ENCODE results near the gene C9orf50. TPM values are rescaled to one million over a fixed set of nuclear protein-coding genes. Genes with fewer than 3 reads are reported as not detected.
"Not testable (repeated sequence)": the region's sequence is repeated elsewhere in the genome, so short reads cannot be mapped to it uniquely, and the experiment has no call there.

Gene C9orf50, protein sequence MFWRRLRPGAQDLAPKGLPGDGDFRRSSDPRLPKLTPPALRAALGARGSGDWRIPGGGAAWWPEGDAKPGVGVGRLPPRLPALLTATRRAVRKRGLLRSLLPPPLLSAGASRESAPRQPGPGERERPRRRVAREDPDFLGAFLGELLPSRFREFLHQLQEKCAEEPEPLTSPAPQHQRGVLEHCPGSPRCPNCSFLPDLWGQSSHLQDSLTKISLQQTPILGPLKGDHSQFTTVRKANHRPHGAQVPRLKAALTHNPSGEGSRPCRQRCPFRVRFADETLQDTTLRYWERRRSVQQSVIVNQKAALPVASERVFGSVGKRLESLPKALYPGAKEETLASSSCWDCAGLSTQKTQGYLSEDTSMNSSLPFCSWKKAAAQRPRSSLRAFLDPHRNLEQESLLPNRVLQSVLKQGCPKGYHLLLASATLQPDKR
- not detected for total RNA-seq

DNA sequence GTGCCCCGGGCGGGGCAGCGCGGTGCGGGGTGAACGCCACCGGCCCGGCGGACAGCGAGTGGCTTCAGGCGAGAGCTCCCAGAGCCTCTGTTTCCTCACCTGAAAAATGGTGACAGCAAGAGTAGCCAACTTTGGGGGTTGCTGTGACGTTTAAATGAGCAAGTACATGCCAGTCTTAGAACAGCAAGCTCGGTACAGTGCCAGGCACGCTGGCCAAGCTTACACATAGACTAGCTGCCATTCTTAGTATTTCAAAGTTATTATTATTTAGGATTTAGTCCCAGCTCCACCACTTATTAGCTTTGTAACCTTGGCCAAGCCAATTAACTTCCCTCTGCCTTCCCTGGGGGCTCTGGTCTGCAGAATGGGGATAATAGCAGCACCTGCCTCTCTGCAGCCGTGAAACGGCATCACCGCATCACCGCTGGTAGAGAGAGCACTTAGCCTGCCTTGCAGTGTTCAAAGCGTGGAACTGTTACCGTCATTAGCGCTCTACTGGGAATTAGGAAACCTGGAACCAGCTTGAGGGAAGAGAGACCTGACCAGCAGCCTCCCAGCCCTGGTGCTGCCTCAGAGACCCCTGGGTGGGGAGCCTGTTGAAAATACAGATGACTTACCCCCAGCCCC, at the start of gene C9orf50:
TSS of gene C9orf50 (minus strand) at position 433 of the 627 bp plus-strand sequence. CDS start 527 bp downstream, outside the sequence.
- H3K36me3 Mint-ChIP-seq (ENCODE audit: low read depth): peaks cover 6% of the 10 kb centered on the region
- peaks cover 9% of the 10 kb centered on the region for H3K4me1 Mint-ChIP-seq
- peaks cover 17% of the 10 kb centered on the region for H3K27me3 Mint-ChIP-seq
- no peak within 1 kb of the TSS for H3K4me3 Mint-ChIP-seq
- H3K27ac Mint-ChIP-seq: no peak within 1 kb of the TSS
- ATAC-seq (replicated peaks): no peak
- H3K9me3 Mint-ChIP-seq: no peaks in the 10 kb centered on the region

DNA sequence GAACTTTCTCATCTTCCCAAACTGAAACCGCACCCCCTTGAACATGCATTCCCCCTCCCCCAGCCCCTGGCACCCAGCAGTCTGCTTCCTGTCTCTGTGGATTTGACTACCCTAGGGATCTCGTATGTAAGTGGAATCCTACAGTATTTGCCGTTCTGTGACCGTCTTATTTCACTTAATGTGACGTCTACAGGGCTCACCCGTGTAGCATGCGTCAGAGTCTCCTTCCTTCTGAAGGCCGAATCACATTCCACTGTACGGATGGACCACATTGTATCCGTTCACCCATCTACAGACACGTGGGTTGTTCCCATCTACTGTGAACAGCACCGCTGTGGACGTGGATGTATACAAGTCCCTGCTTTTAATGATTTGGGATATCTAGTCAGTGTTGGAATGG, 49.0 kb upstream of the C9orf50 start:
- Mint-ChIP-seq H3K9me3 (no peaks in the 10 kb centered on the region), H3K36me3 (ENCODE audit: low read depth) (no peaks in the 10 kb centered on the region), H3K27ac (no peak overlapping the region), H3K4me3 (no peak overlapping the region), H3K27me3 (peaks cover 4% of the 10 kb centered on the region), H3K4me1 (no peaks in the 10 kb centered on the region)
- no peak for ATAC-seq (replicated peaks)

DNA sequence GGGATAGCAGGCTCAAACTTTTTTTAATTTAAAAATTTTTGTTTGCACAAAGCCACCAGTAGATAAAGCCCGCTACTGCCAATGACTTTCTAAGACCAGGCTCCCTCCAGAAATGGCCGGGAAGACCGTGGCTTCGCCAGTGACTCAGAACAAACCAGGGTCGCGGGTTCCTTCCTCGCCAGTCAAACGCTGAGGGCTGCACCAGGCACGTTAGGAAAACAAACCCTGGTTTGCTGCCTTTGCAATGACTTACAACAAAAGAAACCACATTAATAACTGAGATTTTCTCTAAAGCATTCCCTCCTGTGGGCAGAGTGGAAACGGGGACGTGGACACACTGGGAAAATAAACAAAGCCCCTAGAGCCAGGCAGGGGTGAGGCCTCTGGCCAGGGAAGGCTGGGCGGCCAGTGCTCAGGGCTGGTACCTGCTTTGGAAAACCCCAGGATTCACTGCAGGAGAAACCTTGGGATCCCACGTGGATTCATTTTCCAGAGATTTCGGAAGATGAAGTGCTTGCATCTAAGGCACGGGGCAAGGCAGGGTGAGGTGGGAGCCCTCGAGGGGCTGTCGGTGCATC, 48.3 kb upstream of the C9orf50 start:
- no peak overlapping the region for H3K27ac Mint-ChIP-seq
- no peaks in the 10 kb centered on the region for H3K4me1 Mint-ChIP-seq
- H3K36me3 Mint-ChIP-seq (ENCODE audit: low read depth): no peaks in the 10 kb centered on the region
- ATAC-seq (replicated peaks): no peak
- H3K9me3 Mint-ChIP-seq: no peaks in the 10 kb centered on the region
- H3K4me3 Mint-ChIP-seq: no peak overlapping the region
- H3K27me3 Mint-ChIP-seq: peaks cover 7% of the 10 kb centered on the region

DNA sequence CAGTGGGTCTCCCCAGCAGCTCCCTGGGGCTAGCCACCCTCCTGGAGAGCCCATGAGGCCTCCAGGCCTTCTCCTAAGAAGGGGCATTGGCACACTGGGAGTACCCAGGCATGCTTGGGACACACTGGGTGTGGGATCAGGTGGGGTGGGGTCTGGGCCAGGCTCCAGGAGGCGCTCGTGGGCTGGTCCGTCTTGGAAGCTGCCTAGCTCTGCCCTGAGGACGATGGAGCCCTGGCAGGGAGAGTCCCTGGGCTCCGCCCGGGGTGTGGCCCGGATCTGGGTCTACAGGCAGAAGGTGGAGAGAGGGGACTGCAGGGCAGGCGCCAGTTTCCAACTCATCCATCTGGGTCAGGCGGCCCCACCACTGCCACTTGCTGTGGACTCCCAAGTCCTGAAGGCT, 46.9 kb upstream of the C9orf50 start:
- H3K9me3 Mint-ChIP-seq: no peaks in the 10 kb centered on the region
- H3K27me3 Mint-ChIP-seq: peaks cover 7% of the 10 kb centered on the region
- no peaks in the 10 kb centered on the region for H3K4me1 Mint-ChIP-seq
- H3K4me3 Mint-ChIP-seq: no peak overlapping the region
- H3K36me3 Mint-ChIP-seq (ENCODE audit: low read depth): no peaks in the 10 kb centered on the region
- H3K27ac Mint-ChIP-seq: no peak overlapping the region
- ATAC-seq (replicated peaks): no peak

DNA sequence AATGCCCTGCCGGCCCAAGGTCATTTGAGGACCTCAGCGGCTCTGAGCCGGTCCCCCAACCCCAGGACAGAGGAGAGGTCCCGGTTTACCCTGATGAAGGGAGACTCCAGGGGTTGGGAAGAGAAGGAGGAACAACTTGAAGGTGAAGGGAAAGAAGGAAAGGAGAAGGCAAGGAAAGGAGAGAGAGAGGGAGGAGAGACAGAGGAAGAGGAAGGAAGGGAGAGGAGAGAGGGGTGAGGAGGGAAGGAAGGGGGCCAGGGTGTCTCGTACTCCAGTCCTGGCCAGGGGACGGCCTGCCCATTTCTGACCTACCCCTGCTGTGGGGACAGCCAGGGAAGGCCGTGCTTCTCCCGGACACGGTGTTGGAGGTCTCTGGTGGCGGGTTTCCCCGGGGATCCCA, 46.5 kb upstream of the C9orf50 start:
- Mint-ChIP-seq H3K9me3 (no peaks in the 10 kb centered on the region), H3K4me3 (no peak overlapping the region), H3K36me3 (ENCODE audit: low read depth) (no peaks in the 10 kb centered on the region), H3K27ac (no peak overlapping the region), H3K27me3 (peaks cover 7% of the 10 kb centered on the region), H3K4me1 (no peaks in the 10 kb centered on the region)
- ATAC-seq (replicated peaks): no peak

DNA sequence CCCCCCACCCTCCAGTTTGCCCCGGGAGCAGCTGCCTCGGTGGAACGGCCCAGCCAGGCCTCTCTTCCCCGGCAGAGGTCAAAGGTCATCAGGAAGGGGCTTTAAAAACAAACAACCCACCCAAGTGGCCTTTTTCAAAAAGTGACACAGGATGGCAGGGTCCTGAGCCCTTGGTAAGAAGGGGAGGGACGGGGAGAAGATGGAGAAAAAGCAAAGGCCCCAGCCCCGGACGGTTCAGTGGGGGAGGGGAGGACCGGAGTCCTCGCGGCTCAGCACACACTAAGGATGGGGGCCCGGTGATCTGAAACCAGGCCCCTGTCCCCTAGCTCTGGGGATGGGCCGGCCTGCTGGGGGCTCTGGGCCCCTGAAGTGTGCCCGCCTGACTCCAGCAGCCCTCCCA, 45.7 kb upstream of the C9orf50 start:
- Mint-ChIP-seq H3K27ac (no peak overlapping the region), H3K4me1 (no peaks in the 10 kb centered on the region), H3K4me3 (no peak overlapping the region), H3K27me3 (peaks cover 7% of the 10 kb centered on the region), H3K36me3 (ENCODE audit: low read depth) (no peaks in the 10 kb centered on the region), H3K9me3 (no peaks in the 10 kb centered on the region)
- no peak for ATAC-seq (replicated peaks)

DNA sequence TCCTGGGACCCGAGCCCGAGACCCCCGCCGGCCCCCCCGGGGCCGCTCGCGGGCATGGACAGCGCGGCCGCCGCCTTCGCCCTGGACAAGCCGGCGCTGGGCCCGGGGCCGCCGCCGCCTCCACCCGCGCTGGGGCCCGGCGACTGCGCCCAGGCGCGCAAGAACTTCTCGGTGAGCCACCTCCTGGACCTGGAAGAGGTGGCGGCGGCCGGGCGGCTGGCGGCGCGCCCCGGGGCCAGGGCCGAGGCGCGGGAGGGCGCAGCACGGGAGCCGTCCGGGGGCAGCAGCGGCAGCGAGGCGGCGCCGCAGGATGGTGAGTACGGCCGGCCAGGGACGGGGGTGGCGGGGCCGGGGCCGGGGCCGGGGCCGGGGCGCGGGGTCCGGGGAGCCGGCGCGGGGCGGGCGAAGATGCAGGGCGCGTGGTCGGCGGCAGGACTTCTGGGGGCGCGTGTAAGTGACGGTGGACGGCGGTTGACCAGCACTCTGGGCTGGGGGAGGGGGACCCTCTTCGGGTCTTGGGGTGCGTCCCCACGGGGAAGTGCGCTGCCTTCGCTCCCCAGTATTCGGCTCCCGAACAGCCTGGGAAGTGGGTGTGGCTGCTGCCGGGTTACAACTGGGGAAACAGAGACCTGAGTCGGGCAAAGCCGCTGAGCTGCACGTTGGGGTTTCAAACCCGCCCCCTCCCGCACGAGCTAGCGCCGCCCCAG, 45.1 kb upstream of the C9orf50 start:
- H3K4me3 Mint-ChIP-seq: no peak overlapping the region

DNA sequence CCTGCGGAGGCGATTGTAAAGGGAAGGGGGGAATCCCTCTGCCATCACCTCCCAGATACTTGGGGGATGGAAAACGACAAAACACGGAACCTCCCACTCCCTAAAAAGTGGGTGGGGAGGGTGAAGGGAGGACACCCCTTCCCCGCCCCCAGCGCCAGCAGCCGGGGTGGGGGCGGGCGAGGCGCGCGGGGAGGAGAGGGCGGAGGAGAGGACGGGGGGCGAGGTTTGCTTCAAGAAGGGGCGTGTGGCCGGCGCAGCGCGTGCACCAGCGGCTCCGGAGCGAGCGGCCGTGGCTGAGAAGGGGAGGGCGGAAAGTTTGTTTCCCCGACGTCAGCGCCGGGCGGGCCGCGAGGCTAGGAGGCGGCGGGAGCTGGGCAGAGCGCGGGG, 44.5 kb upstream of the C9orf50 start, which contains the start of gene PRRX2:
TSS of gene PRRX2 (plus strand) at position 259 of the 387 bp plus-strand sequence. CDS start 221 bp downstream, outside the sequence.
- Mint-ChIP-seq H3K27ac (no peak within 1 kb of the TSS), H3K9me3 (no peaks in the 10 kb centered on the region), H3K4me3 (peak within 1 kb of the TSS; percentile 54), H3K4me1 (no peaks in the 10 kb centered on the region), H3K36me3 (ENCODE audit: low read depth) (no peaks in the 10 kb centered on the region), H3K27me3 (peaks cover 10% of the 10 kb centered on the region)
- ATAC-seq (replicated peaks): peak; percentile 59

More for the DNA sequence above, 45.1 kb upstream of the C9orf50 start:
- Mint-ChIP-seq H3K36me3 (ENCODE audit: low read depth) (no peaks in the 10 kb centered on the region), H3K4me1 (no peaks in the 10 kb centered on the region), H3K27ac (no peak overlapping the region), H3K9me3 (no peaks in the 10 kb centered on the region), H3K27me3 (peaks cover 8% of the 10 kb centered on the region)
- peak; percentile 44 for ATAC-seq (replicated peaks)

DNA sequence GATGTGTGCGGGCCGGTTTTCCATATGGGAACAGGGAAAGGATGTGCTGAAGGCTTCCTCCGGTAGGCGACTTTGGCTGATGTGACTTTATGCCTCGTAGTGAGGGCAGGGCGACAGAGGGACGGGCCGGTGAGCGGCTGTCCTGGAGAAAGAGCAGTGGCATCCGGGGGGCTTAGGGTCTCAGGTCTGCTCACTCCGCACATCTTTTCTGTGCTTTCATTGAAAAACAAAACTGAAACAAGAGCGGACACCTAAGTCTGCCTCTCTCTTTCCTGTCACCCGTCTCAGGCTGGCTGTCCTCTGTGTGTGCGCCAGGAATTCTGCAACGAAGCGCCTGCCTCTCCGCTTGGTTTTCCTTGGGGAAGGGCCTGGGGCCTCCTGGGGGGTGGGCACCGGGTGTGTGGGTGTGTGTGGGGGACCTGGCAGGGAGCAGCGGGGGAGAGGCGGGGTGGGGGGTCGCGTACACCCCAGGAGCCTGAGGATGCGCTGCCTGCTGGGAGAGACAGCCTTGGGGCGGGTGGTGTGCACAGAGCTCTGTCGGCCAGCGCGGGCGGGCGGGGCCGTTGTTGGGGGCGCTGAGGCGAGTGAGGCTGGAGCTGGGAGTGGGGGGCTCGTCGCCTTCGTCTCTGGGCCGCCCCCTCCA, 44.0 kb upstream of the C9orf50 start:
- peaks cover 10% of the 10 kb centered on the region for H3K27me3 Mint-ChIP-seq
- no peaks in the 10 kb centered on the region for H3K9me3 Mint-ChIP-seq
- no peaks in the 10 kb centered on the region for H3K36me3 Mint-ChIP-seq (ENCODE audit: low read depth)
- H3K27ac Mint-ChIP-seq: no peak overlapping the region
- ATAC-seq (replicated peaks): no peak
- no peaks in the 10 kb centered on the region for H3K4me1 Mint-ChIP-seq
- peak overlapping the region; percentile 54 for H3K4me3 Mint-ChIP-seq

DNA sequence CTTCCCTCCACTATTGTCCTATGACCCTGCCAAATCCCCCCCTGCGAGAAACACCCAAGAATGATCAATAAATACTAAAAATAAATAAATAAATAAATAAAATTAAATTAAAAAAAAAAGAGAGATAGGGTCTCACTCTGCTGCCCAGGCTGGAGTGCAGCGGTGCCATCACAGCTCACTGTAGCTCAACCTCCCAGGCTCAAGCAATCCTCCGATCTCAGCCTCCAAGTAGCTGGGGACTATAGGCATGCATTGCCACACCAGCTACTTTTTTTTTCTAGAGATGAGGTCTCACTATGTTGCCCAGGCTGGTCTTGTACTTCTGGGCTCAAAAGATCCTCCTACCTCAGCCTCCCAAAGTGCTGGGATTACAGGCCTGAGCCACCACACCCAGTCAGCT, 41.3 kb upstream of the C9orf50 start:
- not testable (repeated sequence) for ATAC-seq (replicated peaks); H3K9me3 Mint-ChIP-seq; H3K27me3 Mint-ChIP-seq; H3K4me1 Mint-ChIP-seq; H3K36me3 Mint-ChIP-seq (ENCODE audit: low read depth); H3K27ac Mint-ChIP-seq; H3K4me3 Mint-ChIP-seq

DNA sequence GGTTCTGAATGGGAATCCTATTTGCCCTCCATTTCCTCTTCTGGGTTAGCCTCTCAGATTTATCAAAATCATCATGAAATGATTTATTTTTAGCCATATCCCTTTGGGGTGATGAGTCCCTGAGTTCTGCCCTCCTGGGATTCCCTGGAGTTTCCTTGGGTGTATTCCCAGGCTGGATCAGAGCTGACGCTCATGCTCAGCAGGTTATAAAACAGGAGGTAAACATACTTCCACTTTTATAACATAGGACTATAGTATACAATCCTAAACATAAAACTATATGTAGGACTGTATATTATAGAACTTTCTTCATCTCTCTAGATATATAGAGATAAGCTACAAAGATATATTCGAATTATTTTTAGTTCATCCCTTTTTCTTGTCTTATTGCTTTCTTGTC, 40.1 kb upstream of the C9orf50 start:
- Mint-ChIP-seq H3K36me3 (ENCODE audit: low read depth) (no peaks in the 10 kb centered on the region), H3K9me3 (no peaks in the 10 kb centered on the region), H3K4me1 (no peaks in the 10 kb centered on the region), H3K27ac (no peak overlapping the region), H3K27me3 (peaks cover 6% of the 10 kb centered on the region), H3K4me3 (no peak overlapping the region)
- ATAC-seq (replicated peaks): no peak

DNA sequence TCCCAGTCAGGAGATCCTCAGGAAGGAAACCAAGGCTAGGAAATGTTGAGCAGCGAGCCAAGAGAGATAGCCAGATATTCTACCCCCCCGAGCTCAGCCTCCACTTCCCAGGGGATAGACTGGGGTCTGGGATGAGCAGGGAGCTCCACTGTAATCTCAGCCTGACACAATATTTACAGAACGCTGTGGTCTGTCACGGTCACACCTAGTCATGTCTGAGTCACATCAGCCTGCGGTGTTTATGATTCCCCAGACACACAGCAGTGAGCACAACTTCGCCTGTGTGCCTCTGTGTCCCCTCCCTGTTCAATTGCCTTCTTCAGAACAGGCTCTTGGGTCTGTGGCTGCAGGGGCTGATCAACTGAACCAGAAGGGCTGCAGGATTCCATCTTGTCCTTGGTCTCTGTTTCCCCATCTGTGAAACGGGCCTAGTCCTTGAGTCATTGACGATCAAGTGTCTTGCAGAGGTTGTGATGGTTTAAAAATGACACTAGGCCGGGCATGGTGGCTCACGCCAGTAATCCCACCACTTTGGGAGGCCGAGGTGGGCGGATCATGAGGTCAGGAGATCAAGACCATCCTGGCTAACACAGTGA, 36.0 kb upstream of the C9orf50 start:
- Mint-ChIP-seq H3K9me3 (no peaks in the 10 kb centered on the region), H3K36me3 (ENCODE audit: low read depth) (no peaks in the 10 kb centered on the region), H3K4me3 (no peak overlapping the region), H3K27me3 (peaks cover 3% of the 10 kb centered on the region), H3K27ac (no peak overlapping the region), H3K4me1 (no peaks in the 10 kb centered on the region)
- ATAC-seq (replicated peaks): peak; percentile 79

DNA sequence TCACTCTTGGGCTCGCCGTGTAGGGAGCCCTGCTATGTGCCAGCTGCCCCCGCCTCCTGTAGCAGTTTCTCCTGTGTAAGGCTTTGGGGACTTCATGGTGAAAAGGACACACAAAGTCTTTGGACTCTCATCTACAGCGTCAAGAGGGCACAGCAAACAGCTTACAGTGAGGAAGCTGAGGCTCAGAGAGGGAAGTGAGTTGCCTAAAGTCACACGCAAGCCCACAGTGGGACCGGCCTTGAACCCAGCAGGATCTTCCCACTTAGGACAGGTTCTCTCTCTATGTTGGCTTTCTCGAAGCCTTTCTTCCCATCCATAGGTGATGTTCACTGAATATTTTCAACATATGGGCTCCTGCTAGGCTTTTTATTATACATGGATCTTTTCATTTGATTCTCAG, 34.8 kb upstream of the C9orf50 start:
- Mint-ChIP-seq H3K27ac (no peak overlapping the region), H3K4me1 (no peaks in the 10 kb centered on the region), H3K27me3 (no peaks in the 10 kb centered on the region), H3K4me3 (no peak overlapping the region), H3K9me3 (no peaks in the 10 kb centered on the region), H3K36me3 (ENCODE audit: low read depth) (no peaks in the 10 kb centered on the region)
- ATAC-seq (replicated peaks): no peak

DNA sequence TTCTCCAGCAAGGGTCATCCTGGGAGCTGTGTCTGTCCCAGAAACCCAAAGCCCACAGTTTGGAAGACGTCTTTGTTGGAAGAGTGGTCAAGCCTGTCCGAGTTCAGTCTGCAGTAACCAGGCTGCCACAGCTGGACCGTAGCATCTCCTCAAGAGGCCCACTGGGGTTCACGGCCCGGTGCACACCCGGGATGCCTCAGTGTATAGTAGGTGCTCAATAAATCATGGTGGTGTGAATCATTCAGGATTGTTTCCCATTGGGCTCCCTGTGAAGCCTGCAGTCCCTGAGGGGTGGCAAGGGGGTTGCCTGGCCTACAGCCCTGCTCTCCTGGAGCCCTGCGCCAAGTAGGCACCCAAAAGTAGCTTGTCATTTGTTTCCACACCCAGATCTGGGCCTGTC, 34.3 kb upstream of the C9orf50 start:
- no peaks in the 10 kb centered on the region for H3K9me3 Mint-ChIP-seq

More for the DNA sequence above, 34.3 kb upstream of the C9orf50 start:
- Mint-ChIP-seq H3K4me1 (no peaks in the 10 kb centered on the region), H3K36me3 (ENCODE audit: low read depth) (no peaks in the 10 kb centered on the region), H3K27ac (no peak overlapping the region), H3K27me3 (no peaks in the 10 kb centered on the region), H3K4me3 (no peak overlapping the region)
- no peak for ATAC-seq (replicated peaks)

All from activated T-helper 17 cell treated with anti-CD3 and anti-CD28 coated beads, Interleukin-2, amount 50 U/mL, for 72 hours (primary cell).